ENCODE results near the gene FANCG.

DNA sequence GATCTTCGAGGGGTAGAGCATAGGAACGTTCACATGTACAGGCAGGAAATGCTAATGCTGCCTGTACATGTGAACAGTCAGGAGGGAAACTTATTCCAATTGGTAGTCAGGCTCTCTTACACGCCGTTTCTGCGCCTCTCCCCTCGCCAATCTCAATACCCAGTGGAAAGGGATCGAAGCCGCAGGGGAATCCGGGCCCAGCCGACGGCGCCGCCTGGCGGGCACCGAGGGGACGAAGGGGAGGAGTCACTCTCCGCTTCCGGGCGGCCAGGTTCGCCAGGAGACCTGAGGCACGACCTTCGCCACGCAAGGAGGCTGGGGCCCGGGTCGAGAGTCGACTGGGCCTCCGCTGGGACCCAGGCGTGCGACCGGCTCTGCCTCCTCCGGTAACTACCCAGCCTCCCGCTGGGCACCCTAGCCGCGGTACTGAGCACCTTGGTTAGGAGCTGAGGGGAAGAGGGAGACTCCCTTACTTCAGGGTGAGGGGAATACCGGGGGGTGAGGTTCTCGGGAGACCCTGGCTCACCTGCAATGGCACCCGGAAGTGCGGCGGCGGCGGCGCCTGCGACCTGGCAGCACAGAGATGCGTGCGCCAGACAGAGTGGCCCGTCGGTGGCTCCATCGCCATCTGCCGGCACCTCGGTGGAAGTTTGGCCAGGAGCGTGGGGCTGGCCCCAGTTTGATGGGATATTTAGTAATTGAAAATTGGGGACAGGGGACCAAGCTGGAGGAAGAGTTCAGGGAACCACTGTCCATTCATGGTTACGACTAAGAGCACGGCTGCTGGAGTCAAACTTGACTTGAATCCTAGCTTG, 16.5 kb upstream of the FANCG start, which contains the start of gene PIGO:
- no peak for TF ChIP-seq EZH2 (IDR thresholded peaks at IDR 0.05; ENCODE audit: borderline replicate concordance)
- peak; percentile 75 for TF ChIP-seq CTCF (IDR thresholded peaks at IDR 0.05; ENCODE audit: poor library complexity)
